HTR-8/SVneo (cell line): Measurements from ENCODE around the gene TEX35.

ENCODE experiments used
- DNase-seq: peaks from one replicate; pipeline ENCODE4 v3.0.0; 2011; ENCODE audit warnings: low spot score, mixed read lengths; ENCODE audit not compliant: insufficient read length
- FAIRE-seq: peaks from 2 replicates; lab custom pipeline; 2011; peaks lifted over from hg19 to GRCh38; lab: Jason Lieb, UNC

The TEX35 gene

DNA sequence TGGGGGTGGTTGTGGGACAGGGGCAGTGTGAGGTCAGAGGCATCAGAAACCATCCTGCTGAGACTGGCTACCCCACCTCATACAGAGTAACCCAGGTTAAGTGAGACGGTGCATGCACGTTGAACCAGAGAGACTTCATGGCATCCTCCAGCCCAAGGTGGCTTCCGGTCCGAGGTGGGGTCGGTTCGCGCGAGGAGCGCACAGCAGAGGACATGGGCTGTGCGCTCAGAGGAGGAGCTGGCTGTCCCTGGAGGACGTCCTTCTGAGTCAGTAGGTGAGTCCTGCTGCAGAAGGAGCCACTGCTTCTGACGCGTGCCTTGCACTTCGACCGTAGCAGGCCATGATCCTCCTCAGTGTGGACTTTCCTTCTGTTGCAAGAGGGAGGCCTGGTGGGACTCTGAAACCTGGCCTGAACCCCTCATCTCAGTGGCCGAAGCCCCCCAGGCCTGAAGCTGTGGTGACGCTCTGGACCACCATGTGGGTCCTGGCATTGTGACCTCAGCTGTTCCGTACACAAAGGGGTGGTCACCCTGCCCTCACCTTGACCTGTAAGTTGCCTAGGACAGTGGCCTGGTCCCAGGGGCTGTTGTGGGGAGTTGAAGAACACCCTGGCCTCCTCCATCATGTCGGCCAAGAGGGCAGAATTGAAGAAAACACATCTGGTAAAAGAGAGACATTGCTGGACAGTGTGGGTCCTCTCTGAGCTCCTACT, at the start of gene TEX35:
Gene TEX35, plus strand, starts transcription at position 544 of the 712 bp plus-strand sequence. Its CDS starts 80 bp downstream, at position 624.
- FAIRE-seq, result no peak
- DNase-seq, result no peak

DNA sequence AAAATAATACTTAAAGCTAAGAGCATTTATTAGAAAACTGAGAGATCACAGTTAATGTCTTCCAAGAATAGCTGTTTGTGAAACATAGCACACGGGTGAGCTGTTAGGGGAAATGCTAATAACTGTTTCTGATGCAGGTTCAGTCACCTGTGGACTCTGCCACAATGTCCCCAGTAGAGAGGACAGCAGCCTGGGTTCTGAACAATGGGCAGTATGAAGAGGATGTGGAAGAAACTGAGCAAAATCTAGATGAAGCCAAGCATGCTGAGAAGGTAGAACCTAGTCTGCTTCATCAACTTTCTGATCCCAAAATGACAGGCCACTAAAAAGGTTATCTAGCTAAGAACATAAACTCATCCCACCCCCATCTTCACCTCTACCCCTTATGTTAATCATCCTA, 48.8 kb upstream of the TEX35 start:
- FAIRE-seq (no peak), DNase-seq (no peak)

DNA sequence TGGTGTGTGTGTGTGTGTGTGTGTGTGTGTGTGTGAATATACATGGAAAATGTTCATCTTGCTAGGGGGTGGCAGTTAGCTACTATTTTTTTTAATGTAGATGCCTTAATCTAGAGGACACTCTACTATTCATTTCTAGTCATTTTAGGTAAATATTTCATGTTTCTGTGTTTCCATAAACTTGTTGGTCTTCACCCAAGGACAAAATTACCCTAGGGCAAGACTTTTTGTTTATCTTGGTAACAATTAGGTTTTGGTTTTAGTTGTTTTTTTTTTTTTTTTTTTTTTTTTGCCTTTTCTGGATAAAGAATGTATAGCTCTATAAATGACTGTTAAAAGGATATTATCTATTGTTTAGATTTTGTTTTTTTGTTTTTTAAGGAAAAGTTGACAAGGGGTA, 48.3 kb upstream of the TEX35 start:
- FAIRE-seq, result no peak
- DNase-seq, result no peak

DNA sequence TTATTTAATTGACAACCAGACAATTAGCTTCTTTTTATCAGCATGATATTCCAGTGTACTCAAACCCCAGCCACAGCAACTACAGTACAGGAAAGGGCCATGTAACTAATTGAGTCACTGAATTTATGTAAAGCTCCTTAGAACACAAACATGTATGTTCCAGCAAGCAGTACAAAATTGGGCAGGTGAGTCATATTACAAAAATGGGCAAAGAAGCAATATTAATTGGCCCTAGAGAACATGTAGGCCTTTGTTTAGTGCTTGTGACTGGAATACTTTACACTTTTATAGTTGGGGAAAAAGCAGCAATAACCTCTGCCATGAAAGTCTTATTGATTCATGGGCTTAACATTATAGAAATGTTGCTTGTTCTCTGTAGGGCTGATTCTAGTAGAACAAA, 47.9 kb upstream of the TEX35 start:
- no peak for FAIRE-seq
- DNase-seq, result no peak

DNA sequence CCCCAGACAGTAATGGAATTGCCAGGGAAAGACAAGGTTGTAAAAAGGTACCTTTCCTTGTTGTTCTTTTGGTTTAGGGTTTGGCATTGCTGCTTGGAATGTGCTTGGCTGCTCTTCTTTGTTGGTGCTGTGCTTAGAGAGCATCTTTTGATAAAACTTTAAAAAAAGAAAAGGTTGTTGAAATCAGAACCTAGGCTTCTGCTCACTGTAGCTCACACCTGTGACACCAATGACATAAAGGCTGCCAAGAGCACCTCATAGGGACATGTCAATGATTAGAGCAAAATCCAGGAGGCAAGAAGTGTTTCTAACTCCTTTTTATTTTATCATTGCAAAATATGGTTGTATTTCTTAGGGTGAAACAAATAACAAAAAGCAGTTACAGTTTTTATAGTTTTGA, 45.1 kb upstream of the TEX35 start:
- no peak for FAIRE-seq
- no peak for DNase-seq

DNA sequence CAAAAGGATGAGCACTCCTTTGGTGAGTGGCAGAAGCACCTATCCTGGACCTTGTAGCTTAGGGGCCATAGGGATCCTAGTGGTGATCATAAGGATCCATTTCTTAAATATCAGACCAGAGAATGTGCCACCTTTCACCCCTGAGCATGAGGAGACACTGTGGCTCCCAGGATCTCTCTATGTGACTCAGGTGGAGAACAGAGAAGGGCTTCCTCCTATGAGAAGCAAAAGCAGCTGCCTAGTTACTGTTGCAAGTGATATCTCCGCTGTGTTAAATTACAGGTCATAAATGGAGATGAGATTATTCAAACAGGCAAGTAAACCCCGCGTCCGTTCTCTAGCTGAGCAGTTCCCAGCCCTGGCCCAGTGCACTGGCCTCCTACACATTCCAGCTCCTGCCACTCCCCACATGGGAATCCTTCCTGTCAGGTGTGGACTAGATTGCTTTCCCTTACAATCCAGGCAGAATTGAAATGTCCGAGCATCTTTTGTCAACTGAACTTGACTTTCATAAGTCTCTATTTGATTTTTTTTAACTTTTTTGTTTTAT, 42.4 kb upstream of the TEX35 start:
- DNase-seq, result no peak

DNA sequence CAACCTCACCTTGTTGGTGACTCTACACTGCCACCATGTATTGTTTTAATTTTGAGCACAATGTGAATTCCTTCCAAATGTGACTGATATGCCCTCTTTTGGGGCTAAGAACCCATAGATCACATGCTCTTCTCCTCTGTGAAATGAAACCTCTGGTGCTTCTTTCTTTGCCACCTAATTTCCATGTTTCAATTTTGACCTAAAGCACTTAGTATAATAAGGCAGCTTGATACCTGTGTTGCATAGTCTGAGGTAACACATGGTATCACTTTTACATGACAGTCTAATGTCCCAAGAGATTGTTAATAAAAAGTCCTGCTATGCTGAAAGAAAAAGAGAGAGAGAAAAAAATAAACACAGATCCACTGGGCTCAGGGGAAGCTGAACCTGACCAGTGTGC, 40.4 kb upstream of the TEX35 start:
- FAIRE-seq (no peak), DNase-seq (no peak)

More for the DNA sequence above, 42.4 kb upstream of the TEX35 start:
- FAIRE-seq, result no peak

DNA sequence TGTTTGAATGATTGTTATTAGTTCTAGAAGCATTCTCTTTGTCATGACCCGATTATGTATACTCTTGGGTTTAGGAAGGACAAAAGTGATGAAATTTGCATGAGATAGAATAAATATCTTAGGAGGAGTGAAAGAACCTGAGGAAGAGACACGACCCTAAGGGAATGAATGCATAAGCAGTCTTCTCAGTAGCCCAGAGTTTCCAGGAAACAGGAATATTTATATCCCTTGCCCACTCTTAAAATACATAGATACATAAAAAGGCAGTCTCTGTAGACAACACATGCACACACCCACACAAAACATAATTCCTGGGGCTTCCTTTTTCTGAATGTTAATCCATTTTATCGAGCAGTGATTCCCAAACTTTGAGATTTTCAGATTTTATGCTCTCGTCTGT, 35.5 kb upstream of the TEX35 start:
- no peak for FAIRE-seq

DNA sequence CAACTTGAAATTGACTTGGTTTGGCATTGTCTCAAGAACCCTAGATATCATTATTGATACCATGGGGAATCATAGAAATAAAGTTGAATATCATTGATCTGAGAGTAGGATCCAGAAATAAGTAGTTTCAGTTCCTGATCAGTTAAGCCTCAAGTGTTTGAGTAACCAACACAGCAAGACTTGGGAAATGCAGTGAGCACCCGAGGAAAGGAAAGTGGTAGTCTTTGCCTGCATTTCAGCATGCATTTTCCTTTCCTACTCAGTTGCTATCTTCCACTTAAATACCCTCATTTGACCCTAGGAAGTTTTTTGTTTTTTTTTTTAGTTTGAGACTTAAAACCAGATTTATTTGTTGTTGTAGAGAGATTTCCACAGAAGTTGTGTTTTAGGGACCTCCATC, 35.1 kb upstream of the TEX35 start:
- FAIRE-seq, result no peak
- DNase-seq, result no peak

More for the DNA sequence above, 35.5 kb upstream of the TEX35 start:
- DNase-seq, result no peak

DNA sequence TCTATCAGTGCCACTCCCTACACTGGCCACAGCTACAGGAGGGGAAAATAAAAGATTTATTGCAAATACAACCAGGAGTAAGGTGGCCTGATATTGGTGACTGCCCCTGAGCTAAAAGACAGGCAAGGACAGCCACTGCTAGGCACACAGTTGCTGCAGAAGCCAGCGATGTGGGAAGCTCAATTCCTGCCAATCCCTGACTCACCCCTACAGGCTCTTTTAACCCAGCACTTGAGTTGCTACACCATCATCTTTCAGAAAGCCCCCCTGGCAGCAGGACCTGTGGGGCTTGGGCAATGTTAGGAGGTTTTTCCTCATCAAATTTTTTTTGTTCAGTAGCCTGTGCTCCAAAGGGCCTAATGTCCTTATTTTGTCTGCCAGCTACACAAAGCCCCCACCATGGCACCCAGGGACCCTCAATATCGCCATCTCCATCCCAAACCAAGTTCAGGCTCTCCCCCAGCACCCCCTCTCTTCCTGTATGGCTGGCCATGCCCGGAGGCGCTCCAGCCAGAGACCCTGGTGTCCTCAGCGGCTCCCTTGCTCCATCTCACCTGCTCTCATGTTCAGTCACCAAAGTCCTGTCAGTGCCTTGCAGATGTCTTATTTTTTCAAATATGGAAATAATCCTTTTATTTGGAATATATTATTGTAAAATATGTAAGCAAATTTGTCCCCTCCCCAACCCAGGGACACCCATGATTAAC, 29.5 kb upstream of the TEX35 start:
- DNase-seq, result no peak
- no peak for FAIRE-seq

DNA sequence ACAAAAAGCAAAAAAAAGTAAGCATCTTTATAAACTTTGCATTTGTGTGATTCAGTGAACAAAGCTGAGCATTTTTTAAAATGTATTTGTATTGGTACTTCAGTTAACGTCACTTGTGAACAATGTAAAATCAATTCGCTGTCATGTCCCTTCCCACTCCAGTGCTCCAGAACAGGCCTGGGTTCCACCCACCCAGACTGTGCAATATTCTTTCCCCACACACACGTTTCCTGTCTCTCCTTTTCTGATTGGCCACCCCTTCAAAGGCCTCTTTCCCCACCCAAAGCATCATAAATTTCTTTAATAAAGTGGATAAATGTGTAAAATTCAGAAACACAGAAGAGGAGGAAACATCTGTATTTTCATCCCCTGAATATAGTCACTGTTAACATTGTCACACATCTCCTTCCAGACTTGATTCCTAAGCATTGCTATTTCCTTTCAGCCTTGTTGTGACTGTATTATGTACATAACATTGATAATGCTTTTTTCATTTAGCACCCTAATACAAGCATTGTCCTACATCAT, 28.1 kb upstream of the TEX35 start:
- DNase-seq, result no peak
- peak; percentile 23 for FAIRE-seq

DNA sequence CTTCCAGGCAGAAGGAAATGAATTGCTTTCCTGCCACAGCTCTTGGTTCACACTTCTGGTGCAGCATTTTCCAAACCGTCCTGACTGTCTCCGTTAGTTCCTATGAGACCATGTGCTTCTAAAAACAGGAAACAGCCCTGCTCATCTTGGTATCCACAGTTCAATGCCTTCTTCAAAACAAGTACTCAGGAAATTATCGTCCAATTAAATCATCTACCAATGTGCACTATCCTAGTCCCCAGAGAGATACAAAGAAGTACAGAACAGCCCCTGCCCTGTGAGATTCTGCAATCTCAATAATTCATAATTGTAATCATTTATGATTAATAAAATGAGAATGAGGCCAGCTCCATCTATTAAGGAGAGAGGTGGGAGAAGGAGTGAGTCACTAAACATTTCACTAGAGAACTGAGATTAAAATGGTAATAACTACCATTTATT, 27.3 kb upstream of the TEX35 start:
- FAIRE-seq (no peak), DNase-seq (no peak)

DNA sequence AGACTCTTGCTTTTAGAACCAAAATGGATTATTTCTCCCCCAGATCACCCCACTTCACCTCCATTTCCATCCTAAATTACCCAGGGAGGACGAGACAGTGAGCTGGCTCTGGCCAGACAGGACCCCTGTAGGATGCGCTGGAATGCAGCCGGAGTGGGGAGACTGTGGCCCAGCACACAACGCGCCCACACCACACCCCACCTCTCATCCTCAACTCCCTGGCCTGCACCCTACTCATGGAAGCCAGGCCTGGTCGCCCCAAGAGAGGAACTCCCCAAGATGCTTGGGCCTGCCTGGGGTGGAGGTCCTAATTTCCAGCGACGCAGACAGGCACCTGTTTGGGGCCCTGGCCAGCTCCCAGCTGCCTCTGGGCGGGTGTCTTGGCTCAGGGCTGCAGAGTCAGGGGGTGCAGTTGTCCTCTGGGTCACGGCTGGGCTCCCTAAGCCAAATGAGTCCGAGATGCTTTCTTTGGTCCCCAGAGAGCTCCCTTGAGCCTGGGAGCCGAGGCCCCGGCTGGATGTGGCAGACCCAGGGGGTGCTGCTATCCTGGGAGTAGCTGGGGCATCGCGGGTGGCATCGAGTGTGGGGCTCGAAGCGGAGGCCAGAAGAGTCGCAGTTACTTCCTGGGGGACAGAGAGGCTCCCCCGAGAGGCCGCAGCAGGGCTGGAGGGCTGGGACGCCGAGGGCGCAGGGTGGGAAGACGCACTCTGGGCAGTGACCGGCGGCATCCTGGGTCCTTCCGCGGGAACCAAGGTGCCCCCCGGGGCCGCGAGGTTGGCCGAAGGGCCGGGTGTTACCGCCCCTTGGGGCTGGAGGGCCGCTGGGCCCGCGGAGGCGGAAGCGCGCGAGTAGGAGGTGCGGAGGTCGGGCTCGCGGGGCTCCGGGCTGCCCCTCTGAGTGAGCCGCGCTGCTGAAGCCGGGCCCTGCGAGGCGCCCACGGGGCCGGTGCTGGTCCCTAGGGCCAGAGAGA, 26.5 kb upstream of the TEX35 start:
- FAIRE-seq, result no peak
- DNase-seq, result no peak

DNA sequence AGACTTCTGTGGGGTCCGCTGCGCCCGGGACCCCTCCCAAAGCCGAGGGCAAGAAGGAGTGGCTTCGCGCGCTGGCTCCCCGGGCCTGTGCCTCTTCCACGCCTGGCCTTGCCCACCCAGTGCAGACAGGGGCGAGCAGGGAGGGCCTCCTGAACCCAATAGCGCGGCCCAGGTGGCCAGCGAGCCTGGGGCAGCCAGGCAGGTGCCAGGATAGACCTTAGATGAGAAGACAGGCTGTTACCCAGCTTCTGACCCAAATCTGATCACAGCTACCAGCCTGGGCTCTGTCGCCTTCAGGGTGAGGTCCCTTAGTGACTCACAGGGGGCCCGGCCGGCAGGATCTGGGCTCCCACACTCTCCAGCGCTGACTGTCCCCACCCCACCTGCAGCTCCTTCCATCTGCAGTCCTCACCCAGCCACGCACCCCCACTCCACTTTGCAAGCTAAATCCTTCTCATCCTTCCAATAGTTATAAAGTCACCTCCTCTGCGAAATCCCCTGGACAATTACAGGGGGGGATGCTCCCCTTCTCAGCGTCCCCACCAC, 25.8 kb upstream of the TEX35 start:
- FAIRE-seq (no peak), DNase-seq (no peak)

DNA sequence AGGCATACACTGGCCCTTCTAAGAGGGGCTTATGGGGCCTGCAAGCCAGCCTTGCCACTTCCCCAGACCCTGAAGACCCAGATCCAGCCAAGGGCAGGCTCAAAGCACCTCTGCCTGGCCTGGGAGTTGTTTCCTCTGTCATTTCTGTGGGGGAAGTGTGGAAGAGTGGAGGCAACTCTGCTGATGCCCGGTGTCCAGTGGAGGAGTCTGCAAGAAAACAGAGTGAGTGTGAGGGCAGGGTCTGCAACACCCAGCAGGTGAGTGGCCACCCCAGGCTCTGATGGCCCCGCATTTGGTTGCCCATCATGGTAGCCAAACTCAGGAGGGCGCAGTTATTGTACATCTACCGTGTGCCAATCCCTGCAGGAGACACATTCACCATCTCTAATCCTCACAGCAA, 24.5 kb upstream of the TEX35 start:
- no peak for DNase-seq
- FAIRE-seq, result no peak

DNA sequence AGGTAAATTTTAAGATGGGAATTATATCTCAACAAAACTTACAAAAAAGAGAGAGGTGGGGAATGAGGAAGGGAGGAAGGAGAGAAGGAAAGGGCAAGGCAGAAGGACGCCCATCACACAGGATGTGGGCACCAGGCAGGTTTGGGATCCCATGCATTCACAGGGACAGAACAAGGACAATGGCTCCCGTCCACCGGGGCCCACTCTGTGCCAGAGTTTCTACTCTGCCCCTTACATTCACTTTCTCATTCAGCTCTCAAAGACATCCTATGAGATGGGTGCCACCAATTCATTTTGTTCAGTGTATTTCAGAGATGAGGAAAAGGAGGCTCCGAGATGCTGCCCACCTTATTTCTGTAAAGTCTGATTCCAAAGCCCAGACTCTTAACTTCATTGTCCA, 23.5 kb upstream of the TEX35 start:
- no peak for DNase-seq
- no peak for FAIRE-seq

DNA sequence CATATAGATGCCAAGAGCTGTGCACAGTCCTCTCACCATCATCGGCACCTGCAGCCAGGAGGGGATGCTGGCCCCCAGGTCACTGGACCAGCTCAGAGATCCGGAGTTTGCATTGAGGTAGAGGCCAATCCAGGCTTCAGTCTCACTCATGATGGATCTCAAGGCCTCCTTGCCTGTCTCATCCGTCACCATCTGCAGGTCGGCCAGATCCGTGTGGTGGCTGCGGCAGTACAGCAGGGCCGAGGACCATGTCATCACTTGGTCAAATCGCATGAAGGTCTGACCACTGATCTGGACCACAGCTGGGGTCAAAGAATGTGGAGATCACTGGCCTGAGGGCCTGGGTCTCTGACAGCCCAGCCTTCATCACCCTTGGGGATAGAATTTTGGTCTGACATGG, 22.8 kb upstream of the TEX35 start:
- FAIRE-seq, result no peak
- no peak for DNase-seq

DNA sequence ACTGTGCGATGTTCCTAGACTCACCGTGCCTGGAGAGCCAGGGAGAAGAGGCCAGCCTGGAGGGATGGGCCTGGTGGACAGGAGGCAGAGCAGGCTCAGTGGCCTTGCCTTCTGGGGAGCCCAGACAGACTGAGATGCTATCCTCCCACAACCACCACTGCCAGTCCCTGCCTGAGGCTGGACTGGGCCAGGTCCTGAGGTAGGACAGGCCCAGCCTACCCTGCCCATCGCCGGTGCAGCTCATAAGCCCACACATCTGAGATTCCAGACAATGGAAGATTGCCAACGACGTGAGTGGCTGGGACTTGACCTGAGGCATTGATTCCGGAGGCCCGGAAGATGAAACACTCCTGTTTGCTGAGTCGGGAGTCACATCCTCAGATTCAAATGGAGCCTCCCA, 21.9 kb upstream of the TEX35 start:
- FAIRE-seq (no peak), DNase-seq (no peak)

DNA sequence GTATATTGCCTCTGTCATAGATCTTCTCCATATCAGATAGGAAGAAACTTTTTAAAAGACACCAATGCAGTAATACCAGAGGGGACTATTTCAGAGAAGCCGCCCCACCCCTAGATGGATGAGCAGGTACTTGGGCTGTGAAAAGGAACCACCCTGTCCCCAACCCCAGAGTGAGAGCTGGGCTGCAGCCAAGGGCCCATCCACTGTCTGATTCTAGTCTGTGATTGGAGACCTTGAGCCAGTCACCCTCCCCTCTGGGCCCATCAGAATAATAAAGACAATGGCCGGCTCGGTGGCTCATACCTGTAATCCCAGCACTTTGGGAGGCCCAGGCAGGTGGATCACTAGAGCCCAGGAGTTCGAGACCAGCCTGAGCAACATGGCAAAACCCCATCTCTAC, 21.2 kb upstream of the TEX35 start:
- FAIRE-seq, result no peak

DNA sequence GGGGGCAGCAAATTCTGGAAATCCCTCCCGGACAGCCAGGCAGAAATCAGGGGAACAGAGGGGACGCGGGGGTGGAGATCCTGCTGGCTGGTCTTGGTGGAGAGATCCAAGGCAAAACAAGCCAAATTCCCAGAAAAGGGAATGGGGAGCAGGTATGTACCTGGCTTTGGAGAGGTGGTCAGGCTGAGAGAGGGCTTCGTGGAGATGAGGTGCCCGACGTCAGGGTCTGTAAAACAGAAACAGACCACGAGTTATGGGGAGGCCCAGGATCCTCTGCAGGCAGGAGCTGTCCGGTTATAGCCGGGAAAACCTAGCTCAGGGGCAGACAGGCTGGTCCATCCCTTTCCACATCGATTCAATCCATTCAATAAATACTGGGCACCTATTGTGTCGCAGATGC, 20.6 kb upstream of the TEX35 start:
- DNase-seq, result no peak
- FAIRE-seq, result no peak

More for the DNA sequence above, 21.2 kb upstream of the TEX35 start:
- DNase-seq, result no peak
